ENCODE results near the gene SLITRK5.

Gene SLITRK5

DNA sequence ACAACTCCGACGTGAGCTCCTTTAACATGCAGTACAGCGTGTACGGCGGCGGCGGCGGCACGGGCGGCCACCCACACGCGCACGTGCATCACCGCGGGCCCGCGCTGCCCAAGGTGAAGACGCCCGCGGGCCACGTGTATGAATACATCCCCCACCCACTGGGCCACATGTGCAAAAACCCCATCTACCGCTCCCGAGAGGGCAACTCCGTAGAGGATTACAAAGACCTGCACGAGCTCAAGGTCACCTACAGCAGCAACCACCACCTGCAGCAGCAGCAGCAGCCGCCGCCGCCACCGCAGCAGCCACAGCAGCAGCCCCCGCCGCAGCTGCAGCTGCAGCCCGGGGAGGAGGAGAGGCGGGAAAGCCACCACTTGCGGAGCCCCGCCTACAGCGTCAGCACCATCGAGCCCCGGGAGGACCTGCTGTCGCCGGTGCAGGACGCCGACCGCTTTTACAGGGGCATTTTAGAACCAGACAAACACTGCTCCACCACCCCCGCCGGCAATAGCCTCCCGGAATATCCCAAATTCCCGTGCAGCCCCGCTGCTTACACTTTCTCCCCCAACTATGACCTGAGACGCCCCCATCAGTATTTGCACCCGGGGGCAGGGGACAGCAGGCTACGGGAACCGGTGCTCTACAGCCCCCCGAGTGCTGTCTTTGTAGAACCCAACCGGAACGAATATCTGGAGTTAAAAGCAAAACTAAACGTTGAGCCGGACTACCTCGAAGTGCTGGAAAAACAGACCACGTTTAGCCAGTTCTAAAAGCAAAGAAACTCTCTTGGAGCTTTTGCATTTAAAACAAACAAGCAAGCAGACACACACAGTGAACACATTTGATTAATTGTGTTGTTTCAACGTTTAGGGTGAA lies 6.6 kb downstream of the SLITRK5 start:
- Histone ChIP-seq H3K4me3 (ENCODE audit: insufficient read length, low read depth) (no peak overlapping the region), H3K9ac (ENCODE audit: insufficient read length, low read depth) (no peak overlapping the region), H3K27me3 (ENCODE audit: insufficient read depth, insufficient read length) (peaks cover 28% of the 10 kb centered on the region), H3K9me3 (ENCODE audit: insufficient read depth, low read length) (peaks cover 4% of the 10 kb centered on the region; the same call in 1 of the 2 replicates), H3K4me1 (ENCODE audit: insufficient read depth, insufficient read length) (peaks cover 3% of the 10 kb centered on the region), H3K36me3 (ENCODE audit: insufficient read depth, insufficient read length, low read length) (peaks cover 4% of the 10 kb centered on the region)
- TF ChIP-seq SUZ12 (IDR thresholded peaks at IDR 0.05; ENCODE audit: extremely low read depth, insufficient read depth, insufficient read length) (no peak), ZNF274 (IDR thresholded peaks at IDR 0.05; ENCODE audit: low read depth, low read length) (no peak), YY1 (IDR thresholded peaks at IDR 0.05; ENCODE audit: insufficient read depth, insufficient read length) (no peak)
- no peak for DNase-seq (ENCODE audit: low read depth, low spot score)

DNA sequence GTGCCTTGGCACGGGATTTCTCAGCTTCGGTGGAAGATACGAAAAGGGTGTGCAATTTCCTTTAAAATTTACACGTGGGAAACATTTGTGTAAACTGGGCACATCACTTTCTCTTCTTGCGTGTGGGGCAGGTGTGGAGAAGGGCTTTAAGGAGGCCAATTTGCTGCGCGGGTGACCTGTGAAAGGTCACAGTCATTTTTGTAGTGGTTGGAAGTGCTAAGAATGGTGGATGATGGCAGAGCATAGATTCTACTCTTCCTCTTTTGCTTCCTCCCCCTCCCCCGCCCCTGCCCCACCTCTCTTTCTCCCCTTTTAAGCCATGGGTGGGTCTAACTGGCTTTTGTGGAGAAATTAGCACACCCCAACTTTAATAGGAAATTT lies 7.2 kb downstream of the SLITRK5 start:
- Histone ChIP-seq H3K27me3 (ENCODE audit: insufficient read depth, insufficient read length) (peaks cover 28% of the 10 kb centered on the region), H3K4me1 (ENCODE audit: insufficient read depth, insufficient read length) (peaks cover 3% of the 10 kb centered on the region), H3K9me3 (ENCODE audit: insufficient read depth, low read length) (peaks cover 4% of the 10 kb centered on the region; the same call in 1 of the 2 replicates), H3K4me3 (ENCODE audit: insufficient read length, low read depth) (no peak overlapping the region), H3K9ac (ENCODE audit: insufficient read length, low read depth) (no peak overlapping the region), H3K36me3 (ENCODE audit: insufficient read depth, insufficient read length, low read length) (peaks cover 4% of the 10 kb centered on the region)
- TF ChIP-seq SUZ12 (IDR thresholded peaks at IDR 0.05; ENCODE audit: extremely low read depth, insufficient read depth, insufficient read length) (no peak), YY1 (IDR thresholded peaks at IDR 0.05; ENCODE audit: insufficient read depth, insufficient read length) (no peak), ZNF274 (IDR thresholded peaks at IDR 0.05; ENCODE audit: low read depth, low read length) (no peak)
- DNase-seq (ENCODE audit: low read depth, low spot score): no peak

DNA sequence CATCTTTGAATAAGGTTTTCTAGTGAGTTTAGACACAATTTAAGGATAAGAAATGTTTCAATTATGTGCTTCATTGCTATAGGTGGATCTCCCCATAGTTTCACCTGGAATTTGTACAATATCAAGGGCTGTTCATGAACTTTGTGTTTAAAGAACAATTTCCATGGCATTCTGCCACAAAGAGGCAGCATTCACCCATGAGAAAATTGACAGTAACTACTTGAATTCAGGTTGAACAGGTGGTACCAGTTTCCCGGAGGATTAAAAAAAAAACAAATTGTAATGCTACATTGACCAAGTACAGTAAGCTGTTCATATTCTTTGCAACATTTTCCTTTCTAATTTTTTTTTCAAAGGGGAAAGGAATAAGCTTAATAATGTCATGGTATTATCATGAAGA lies 9.1 kb downstream of the SLITRK5 start:
- TF ChIP-seq YY1 (IDR thresholded peaks at IDR 0.05; ENCODE audit: insufficient read depth, insufficient read length) (no peak), ZNF274 (IDR thresholded peaks at IDR 0.05; ENCODE audit: low read depth, low read length) (no peak), SUZ12 (IDR thresholded peaks at IDR 0.05; ENCODE audit: extremely low read depth, insufficient read depth, insufficient read length) (no peak)
- H3K4me3 ChIP-seq (ENCODE audit: insufficient read length, low read depth): no peak overlapping the region
- peaks cover 4% of the 10 kb centered on the region; the same call in 1 of the 2 replicates for H3K9me3 ChIP-seq (ENCODE audit: insufficient read depth, low read length)
- H3K36me3 ChIP-seq (ENCODE audit: insufficient read depth, insufficient read length, low read length): peaks cover 4% of the 10 kb centered on the region
- H3K9ac ChIP-seq (ENCODE audit: insufficient read length, low read depth): no peak overlapping the region
- no peak for DNase-seq (ENCODE audit: low read depth, low spot score)
- peaks cover 9% of the 10 kb centered on the region for H3K27me3 ChIP-seq (ENCODE audit: insufficient read depth, insufficient read length)
- no peaks in the 10 kb centered on the region for H3K4me1 ChIP-seq (ENCODE audit: insufficient read depth, insufficient read length)

DNA sequence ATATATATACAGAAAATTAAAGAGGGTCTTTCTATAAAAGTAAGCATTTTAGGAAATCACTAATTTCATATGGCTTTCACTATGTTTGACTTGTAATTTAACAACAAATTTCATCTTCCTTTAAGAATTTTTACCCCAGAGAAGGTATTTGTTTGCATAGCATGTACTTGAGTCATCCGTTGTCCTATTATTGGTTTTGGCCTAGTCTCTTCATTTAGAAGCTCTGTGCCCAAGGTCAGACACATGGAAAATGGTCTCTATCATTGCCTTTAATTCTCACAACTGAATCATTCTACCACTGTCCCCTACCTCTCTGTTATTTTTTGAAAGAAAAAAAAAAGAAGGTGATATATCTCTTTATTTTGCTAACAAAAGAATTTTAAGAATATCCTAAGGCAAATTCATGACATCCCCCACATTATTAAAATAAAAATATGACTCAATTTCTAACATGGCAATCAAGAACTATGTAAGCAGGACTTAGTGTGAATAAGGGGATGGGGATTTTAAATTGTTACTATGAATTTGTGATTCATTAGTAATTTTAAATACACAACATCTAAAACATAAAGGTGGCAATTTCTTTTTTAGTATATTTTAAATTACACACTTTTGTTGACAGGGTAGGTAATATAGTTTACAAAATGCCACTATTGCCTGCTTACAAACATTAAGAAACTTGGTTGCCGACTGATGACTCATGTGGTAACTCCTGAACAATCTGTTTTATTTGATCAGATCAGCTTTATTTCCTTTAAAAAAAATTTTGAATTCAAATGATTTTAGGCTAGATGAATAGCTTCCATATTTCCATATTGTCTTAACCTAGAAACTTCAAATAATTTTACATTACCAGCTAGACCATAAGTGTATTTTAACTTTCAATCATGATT lies 13.9 kb downstream of the SLITRK5 start:
- H3K4me3 ChIP-seq (ENCODE audit: insufficient read length, low read depth): no peak overlapping the region
- no peaks in the 10 kb centered on the region for H3K36me3 ChIP-seq (ENCODE audit: insufficient read depth, insufficient read length, low read length)
- H3K9me3 ChIP-seq (ENCODE audit: insufficient read depth, low read length): no peaks in the 10 kb centered on the region
- H3K27me3 ChIP-seq (ENCODE audit: insufficient read depth, insufficient read length): no peaks in the 10 kb centered on the region
- TF ChIP-seq ZNF274 (IDR thresholded peaks at IDR 0.05; ENCODE audit: low read depth, low read length): no peak
- TF ChIP-seq YY1 (IDR thresholded peaks at IDR 0.05; ENCODE audit: insufficient read depth, insufficient read length): no peak
- TF ChIP-seq SUZ12 (IDR thresholded peaks at IDR 0.05; ENCODE audit: extremely low read depth, insufficient read depth, insufficient read length): no peak
- DNase-seq (ENCODE audit: low read depth, low spot score): no peak
- no peak overlapping the region for H3K9ac ChIP-seq (ENCODE audit: insufficient read length, low read depth)
- H3K4me1 ChIP-seq (ENCODE audit: insufficient read depth, insufficient read length): no peaks in the 10 kb centered on the region

DNA sequence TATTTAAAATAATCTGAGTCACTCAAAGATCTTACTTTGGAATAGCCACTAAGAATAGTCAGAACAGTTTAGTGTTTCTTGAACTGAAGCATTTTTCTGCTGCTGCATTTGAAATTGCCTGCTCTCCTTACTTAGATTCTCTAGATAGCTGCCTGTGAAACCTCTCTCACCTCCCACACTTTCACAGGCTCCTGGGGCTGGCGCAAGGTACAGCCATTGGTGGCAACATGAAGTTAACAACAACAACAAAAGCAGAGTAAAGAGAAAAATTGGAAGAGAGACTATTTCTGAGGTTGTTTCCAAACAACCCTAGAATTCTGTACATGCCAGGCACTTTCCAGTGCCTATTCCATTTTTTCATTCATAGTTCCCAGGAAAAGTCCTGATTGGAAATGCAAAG lies 25.3 kb downstream of the SLITRK5 start:
- Histone ChIP-seq H3K36me3 (ENCODE audit: insufficient read depth, insufficient read length, low read length) (no peaks in the 10 kb centered on the region), H3K4me1 (ENCODE audit: insufficient read depth, insufficient read length) (no peaks in the 10 kb centered on the region), H3K9me3 (ENCODE audit: insufficient read depth, low read length) (no peaks in the 10 kb centered on the region), H3K4me3 (ENCODE audit: insufficient read length, low read depth) (no peak overlapping the region), H3K9ac (ENCODE audit: insufficient read length, low read depth) (no peak overlapping the region), H3K27me3 (ENCODE audit: insufficient read depth, insufficient read length) (no peaks in the 10 kb centered on the region)
- no peak for DNase-seq (ENCODE audit: low read depth, low spot score)
- TF ChIP-seq SUZ12 (IDR thresholded peaks at IDR 0.05; ENCODE audit: extremely low read depth, insufficient read depth, insufficient read length) (no peak), YY1 (IDR thresholded peaks at IDR 0.05; ENCODE audit: insufficient read depth, insufficient read length) (no peak), ZNF274 (IDR thresholded peaks at IDR 0.05; ENCODE audit: low read depth, low read length) (no peak)

DNA sequence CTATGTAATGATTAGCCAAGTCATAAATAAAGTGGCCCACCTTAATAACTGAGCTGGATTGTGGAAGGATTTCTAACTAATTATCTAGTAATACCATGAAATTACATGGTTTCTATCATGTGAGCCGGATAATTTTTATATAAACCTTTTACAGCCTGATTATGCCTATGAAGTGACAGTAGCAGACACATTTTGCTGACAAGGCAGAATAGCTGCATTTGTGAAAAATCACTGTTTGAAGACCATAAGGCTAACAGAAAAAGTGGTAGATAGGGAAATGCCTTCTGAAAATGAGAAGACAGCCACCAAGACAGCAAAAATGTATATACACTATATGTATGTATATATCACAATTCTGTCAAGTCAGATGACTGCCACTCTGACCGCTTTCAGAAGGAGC lies 27.1 kb downstream of the SLITRK5 start:
- no peak for DNase-seq (ENCODE audit: low read depth, low spot score)
- Histone ChIP-seq H3K9me3 (ENCODE audit: insufficient read depth, low read length) (no peaks in the 10 kb centered on the region), H3K9ac (ENCODE audit: insufficient read length, low read depth) (no peak overlapping the region), H3K27me3 (ENCODE audit: insufficient read depth, insufficient read length) (no peaks in the 10 kb centered on the region), H3K36me3 (ENCODE audit: insufficient read depth, insufficient read length, low read length) (no peaks in the 10 kb centered on the region), H3K4me1 (ENCODE audit: insufficient read depth, insufficient read length) (no peaks in the 10 kb centered on the region), H3K4me3 (ENCODE audit: insufficient read length, low read depth) (no peak overlapping the region)
- TF ChIP-seq ZNF274 (IDR thresholded peaks at IDR 0.05; ENCODE audit: low read depth, low read length) (no peak), SUZ12 (IDR thresholded peaks at IDR 0.05; ENCODE audit: extremely low read depth, insufficient read depth, insufficient read length) (no peak), YY1 (IDR thresholded peaks at IDR 0.05; ENCODE audit: insufficient read depth, insufficient read length) (no peak)

DNA sequence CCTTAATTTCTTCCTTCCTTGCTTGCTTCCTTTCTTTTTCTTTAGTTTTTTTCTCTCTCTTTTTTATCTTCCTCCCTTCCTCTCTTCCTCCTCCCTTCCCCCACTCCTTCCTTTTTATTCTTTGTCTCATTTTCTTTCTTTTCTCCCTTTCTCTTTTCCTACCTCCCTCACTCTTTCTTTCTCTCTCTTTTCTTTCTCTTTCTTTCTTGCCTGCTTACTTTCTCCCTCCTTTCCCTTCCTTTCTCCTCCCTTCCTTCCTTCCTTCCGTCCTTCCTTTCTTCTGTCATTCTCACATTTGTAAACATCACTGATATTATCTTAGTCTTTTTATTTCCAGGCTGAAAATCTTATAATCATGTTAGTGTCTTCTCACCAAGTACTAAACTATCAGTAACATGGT lies 38.8 kb downstream of the SLITRK5 start:
- H3K4me3 ChIP-seq (ENCODE audit: insufficient read length, low read depth): no peak overlapping the region

More for the DNA sequence above, 38.8 kb downstream of the SLITRK5 start:
- TF ChIP-seq YY1 (IDR thresholded peaks at IDR 0.05; ENCODE audit: insufficient read depth, insufficient read length) (no peak), SUZ12 (IDR thresholded peaks at IDR 0.05; ENCODE audit: extremely low read depth, insufficient read depth, insufficient read length) (no peak), ZNF274 (IDR thresholded peaks at IDR 0.05; ENCODE audit: low read depth, low read length) (no peak)
- Histone ChIP-seq H3K9ac (ENCODE audit: insufficient read length, low read depth) (no peak overlapping the region), H3K9me3 (ENCODE audit: insufficient read depth, low read length) (no peaks in the 10 kb centered on the region), H3K4me1 (ENCODE audit: insufficient read depth, insufficient read length) (no peaks in the 10 kb centered on the region), H3K27me3 (ENCODE audit: insufficient read depth, insufficient read length) (no peaks in the 10 kb centered on the region), H3K36me3 (ENCODE audit: insufficient read depth, insufficient read length, low read length) (no peaks in the 10 kb centered on the region)
- DNase-seq (ENCODE audit: low read depth, low spot score): no peak
